NCI-H128 (cell line): ENCODE measurements around the gene KLF7.

ENCODE experiments used
- DNase-seq: peaks from one replicate; lab custom pipeline; 2025; ENCODE audit not compliant: unreplicated experiment; lab: John Stamatoyannopoulos, UW

The KLF7 gene

DNA sequence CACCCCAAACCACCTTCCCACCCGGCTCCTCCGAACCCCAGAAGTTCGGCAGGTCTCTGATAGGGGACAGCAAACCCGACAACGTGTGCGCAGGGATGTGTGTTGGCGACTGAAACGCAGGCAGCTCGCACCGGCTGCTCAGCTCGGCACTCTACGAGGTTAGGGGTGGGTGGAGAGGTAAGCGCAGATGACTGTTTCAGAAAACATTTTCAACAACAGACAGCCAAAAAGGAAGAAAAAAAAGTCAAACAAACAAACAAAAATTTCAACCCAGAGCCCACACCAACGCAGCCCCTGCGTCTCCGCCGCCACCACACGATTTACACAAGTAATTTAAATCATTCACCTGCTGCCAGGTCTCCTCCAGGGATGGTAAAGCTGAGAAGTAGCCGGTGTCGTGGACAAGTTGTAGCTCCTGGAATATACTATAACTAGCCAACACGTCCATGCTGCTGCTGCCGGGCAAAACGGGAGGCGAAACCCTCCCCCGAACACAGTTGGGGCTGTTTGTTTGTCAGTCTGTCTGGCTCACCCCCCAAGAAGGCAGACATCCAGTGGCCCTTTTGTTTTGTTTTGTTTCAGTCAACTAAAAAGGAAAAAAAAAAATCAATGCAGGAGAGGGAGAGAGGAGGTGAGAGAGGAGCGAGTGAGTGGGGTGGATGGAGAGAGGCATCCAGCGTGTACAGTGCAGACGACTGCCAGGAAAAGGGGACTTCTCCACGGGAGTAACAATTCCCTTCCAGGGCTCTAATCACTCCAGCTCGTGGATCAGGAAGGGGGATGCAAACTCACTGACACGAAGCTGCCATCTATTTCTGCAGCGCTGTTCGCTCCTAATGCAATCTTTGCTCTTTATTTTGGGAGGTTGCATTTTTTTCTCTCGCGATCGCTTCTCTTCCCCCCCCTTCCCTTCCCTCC is at the start of gene KLF7:
Gene KLF7 (minus strand): TSS at position 828 of the 918 bp plus-strand sequence. CDS start 380 bp downstream, at position 448.
- DNase-seq: no peak

DNA sequence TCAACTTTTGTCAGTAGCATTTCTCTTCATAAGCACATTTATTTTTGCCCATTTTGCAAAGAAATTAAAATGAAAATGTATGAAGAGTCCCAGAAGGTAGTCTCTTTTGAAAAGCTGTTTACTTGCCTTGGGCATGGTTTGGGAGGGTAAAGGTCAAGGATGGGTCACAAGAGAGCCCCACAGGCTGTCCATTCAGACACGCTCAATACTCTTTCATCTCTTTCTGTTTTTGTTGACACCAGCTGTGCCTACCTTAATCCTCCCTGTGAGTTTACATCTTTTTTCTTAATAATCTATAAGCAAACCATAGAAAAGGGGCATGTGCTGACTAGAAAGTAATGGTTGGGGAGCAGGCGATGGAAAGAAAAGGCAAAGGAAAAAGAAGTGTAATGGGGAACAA is 49.6 kb upstream of the KLF7 start:
- no peak for DNase-seq

DNA sequence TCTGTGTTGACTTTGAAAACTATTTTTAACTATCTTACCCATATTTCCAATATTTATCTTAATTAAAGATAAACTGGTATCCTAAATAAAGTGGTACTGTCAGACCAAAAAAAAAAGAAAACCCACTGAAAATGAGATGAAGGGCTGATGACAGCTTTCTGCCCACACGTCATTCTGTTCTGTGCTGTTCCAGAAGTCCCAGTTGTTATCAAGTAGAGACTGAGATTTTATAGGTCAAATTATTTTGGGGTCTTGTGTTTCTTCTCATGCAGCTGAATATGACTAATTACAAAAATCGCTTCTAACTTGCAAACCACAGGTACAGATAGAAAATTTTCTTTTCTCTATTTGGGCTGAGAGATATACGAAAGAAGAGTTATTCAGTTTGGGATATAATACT is 48.7 kb upstream of the KLF7 start:
- DNase-seq: no peak

DNA sequence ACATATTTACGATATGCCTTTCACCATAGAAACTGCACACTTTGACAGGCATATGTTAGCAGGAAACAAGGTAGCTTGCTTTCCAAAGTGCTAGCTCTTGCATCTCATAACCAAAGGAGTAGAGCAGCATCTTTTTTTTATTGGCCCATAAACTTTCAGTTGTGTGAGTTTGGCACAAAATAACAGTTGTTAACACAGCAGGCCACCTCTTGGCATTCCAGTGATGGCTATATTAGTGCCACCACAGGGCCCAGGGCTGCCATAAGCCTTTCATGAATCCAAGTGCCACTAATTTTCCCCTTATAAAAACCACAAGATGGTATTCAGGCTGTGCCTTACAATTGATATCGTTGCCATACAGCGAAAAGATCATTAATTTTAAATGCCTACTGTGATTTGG is 40.3 kb upstream of the KLF7 start:
- no peak for DNase-seq

DNA sequence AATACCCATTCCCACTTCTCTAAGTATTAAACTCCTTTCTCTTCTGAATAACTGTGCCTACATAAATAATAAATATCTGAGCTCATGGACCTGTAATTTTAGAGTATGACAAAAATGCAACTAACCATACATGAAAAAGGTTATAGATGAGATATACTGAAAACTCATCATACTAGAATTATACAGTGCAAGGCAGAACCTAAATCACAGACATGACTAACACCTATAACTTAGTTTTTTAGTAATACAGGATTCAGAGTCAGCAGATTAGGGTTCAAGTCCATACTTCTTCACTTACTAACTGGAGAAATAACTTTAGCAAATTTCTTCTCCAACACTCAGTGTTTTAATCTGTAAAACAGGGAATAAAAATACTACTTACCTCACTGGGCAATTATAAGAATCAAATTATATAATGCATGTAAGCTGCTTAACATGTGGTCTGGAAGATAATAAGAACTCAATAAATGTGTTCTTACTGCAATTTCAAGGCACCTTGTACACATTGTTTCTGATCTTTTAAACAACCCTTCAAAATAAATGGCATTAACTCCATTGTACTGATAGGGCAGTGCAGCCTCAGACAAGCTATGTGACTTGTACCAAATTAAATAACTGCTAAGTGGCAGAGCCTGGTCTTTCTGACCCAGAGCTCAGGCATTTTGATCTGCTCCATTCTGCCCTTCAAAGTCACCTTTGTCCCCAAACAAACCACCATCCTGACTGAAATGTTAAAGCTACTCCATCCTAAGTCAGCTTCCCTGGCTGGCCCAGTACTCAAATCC is 39.6 kb upstream of the KLF7 start:
- DNase-seq: no peak

DNA sequence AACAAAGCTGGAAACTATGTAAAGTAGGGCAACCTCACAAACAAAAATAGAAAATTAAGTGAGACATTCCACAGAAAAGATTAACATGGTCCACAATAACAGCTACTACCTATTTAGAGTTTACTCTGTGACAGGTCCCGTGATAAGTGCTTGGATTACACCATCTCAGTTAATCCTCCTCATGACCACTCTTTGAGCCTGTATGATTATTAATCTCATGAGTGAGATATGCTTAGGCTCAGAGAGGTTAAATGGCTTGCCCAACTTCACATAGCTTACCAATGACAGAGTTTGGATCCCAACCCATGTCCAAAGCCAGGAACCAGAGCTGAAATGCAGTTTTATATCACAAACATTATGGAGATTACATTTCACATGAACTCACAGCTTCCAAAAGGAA is 37.3 kb upstream of the KLF7 start:
- no peak for DNase-seq

DNA sequence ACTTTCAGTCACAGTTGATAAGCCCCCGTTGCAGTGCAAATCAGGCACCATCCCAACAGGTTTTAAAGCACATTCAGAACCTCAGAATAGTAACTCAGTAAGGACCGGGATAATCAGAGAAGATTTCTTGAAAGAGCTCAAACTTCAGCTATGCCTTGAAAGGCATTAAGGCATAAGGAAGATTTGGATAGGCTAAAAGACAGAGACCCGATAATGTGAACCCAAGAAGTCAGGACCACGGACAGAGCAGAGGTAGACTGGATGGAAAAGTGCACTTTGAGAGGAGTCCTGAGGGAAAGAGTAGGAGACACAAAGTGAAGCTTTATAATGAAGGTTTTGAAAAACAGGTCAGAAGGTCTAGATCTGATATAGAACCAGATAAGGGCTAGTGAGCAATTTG is 36.9 kb upstream of the KLF7 start:
- no peak for DNase-seq

DNA sequence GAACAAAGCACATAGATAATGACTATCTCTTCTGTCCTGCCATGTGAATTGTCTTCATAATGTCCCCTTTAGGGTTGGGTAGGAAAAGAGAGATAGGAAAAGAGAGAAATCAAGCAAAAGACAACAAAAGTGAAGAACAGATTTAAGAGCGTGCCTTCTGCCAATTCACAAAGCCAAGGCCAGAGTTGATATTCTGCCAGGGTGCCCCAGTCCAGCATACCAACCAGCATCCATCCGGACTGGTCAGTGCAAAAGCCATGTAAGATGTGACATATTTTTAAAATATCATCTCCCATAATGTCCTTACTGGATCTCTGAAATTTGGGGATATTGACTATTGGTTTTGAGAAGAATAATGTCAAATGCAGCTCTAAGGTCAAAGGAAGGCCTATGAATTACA is 35.7 kb upstream of the KLF7 start:
- DNase-seq: no peak

DNA sequence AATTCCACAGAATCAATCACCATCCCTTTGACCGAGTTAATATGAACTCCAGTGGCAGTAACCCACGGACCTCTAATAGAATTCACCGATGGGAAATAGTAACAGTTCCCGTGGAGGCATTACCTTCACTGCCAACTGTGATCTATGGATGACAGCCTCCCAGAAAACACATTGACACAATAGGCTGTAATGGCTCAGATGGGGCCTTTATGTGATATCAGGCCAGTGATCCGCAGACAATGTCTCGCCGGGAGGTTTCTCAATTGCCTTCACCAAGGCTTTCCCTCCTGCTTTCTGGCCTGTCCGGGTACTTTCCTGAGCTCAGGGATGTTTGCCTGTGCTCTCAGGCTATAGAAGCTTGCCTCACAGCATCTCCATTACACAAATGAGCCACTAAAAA is 34.4 kb upstream of the KLF7 start:
- DNase-seq: no peak

DNA sequence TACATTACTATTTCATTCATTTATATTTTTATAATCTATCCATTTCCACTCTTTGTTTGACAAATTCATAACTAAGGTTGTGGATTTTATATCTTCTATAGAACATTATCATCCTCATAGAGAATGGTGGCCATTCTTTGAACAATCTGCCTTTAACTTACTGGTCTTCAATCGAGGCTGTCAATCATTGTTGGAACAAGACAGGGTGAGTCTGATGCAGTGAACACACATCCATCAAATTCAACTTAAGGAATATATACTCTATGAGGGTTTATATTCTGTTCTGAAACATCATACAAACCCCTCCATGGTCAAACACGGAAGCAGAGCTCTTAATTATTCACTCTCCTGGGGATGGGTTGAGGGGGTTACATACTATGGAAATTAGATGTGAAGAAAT is 28.3 kb upstream of the KLF7 start:
- no peak for DNase-seq

DNA sequence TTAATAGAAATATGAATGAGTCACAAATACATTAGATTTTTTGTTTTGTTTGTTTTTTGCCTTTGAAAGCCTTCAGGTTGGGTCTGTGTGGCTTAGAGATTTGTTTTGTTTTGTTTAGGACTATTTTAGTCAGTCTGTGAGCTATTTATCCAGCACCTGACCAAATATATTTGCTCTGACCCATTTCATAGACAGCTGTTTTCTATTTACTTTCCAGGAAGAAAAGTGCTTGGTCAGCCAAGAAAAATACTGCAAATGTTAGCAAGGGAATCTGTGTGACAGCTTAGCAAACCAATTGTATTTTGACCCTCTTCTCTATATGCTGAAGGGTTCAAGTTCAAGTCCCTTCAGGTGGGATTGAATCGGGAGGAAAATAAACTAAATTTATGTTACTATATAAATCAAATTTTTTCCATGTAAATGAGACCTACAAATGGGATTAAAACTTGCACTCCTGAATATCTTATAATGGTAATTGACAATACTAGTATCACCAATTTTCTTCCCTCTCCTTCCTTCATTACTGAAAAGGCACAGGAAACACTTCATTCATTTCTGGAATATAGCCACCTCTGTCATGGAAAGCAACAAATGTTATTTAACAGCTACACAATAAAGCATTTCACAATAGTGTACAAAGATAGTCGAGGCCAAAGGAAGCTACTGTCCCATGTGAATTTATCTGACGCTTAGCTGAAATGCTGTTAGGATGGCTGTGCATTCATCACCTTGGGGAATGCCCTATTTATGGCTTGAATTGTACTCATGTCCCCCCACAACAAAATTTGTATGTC is 23.1 kb upstream of the KLF7 start:
- DNase-seq: no peak

DNA sequence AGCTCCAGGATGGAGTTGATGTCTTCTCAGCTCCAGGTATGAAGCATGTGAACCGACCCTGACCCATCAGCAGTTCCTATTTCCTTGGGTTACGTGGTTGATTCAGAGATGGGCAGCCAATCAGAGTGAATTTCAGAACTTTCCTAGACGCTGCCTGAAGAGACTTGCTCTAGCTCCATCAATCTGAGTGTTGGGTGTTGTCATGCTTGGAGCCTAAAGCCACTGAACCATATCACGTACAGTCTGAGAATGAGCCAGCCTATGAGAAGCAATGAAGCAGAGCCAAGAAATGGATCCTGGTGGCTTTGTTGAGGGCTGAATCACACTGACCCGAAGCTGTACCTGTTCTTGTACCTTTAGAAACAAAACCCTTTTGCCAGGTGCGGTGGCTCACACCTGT is 19.6 kb upstream of the KLF7 start:
- DNase-seq: no peak

DNA sequence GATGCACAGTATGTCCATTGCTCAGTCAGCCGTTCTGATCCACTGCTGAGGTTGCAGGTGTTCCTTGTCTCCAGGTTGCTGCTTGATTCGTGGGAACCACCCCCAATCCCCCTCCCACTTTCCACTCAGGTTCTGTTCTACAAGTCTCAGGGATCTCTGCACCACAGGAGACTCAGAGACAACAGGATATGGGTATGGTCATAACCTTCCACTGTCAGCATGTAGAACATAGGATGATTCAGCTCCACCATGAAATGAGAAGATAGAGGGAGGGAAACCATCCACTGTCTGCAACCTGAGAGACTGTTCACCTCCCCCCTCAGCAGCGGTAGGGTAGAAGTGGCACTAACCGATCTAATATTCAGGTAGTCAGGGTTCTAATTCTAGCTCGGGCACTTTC is 19.0 kb upstream of the KLF7 start:
- DNase-seq: no peak

DNA sequence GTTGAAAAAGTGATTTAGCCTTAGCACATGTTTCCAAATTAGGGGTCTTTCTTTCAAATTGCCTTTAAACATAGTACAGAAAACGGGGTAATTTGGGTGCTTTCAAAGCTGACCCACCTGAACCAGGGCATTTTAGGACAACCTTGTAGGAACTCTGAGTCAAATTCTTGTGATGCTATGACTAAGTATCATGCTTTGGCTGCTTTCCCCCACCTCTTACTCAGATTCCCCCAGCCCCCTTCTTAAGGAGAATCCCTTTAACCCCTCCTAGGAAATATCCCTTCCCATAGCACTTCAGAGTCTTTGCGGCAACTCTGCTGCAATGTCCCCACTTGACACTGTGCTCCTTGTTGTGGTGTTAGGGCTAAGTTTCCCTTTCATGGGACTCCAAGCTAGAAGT is 18.6 kb upstream of the KLF7 start:
- DNase-seq: no peak

DNA sequence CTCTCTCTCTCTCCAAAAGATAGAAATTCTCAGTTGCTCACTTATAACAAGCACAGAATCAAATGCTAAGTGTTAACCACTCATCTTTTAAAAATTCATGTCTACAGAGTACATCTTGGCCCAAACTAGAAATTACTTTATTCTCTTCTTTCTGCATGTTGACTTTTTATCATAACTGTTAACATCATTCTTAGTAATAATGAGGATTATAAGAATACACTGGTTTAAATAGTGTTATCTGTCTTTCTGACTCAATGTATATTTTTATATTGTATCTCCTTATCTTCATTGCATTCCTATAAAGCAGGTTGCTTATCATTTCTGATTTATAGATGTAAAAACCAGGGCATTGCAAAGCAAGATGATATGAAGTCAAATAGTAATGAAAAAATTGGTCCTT is 17.8 kb upstream of the KLF7 start:
- DNase-seq: no peak

DNA sequence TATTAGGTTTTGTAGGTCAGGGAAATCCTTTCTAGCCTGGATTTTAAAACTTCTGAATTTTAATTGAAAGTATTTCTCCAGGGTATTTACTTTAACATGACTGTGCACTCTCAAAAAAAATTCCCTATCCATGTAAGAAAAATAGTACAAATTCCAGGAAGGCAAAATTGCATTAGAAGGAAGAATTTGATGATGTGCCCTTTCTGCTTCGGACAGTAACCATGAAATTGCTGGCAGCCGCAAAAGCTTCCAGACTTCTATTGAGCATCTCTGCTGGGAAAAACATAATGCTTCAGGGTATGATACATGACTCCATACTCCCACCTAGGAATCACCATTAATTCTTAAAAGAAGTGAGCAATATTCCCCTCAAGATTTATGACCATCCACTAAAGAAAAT is 17.2 kb upstream of the KLF7 start:
- no peak for DNase-seq

DNA sequence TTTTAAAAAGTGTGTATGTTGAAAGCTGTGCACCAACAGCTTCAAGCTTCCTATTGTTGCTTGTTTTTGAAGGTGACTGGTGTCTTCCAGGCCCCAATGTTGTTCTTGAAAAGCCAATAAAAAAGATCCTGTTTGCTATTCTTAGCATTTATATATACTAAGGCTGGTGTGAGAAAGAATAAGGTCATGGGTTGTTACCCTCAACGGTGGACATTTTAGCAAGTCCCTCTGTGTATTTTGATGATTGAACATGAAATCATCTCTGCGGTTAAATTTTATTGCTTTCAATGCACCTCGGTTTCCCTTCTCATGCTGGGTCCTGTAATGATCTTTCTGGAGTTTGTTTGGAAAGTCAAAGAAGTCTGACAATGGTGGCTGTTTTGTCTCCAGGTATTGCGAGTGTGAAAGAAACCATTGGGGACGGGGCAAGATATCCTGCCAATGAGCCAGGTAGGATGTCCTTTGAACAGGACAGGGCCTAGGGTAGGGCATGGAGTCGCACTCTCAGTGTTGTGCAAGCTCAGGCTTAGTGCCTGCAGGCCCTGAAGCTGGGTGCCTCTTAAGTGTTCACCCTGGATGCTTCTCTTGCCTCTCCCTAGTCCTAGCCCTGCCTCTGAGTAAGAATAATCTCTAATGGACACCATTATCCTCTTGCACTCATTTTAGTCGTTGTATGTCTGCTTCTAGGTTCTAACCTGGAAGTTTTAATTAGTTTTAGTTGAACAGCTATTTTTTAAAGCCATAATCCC is 16.0 kb upstream of the KLF7 start:
- no peak for DNase-seq

DNA sequence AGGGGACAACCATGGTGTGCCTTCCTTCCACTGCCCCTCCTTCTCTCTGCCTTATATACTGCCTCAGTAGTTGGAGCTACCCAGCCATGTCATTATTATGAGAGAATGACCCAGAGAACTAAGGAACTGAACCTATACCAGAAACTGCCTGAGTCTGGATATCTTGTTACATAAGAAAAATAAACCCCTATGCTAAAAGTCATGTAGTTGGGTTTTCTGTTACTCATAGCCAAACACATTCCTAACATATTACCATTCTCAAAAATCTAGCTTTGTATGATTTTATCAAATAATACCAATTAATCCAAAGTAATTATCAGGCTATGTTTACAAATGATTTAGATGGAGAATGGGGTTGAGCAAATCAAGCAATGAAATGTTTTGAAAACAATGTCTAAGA is 15.0 kb upstream of the KLF7 start:
- no peak for DNase-seq

DNA sequence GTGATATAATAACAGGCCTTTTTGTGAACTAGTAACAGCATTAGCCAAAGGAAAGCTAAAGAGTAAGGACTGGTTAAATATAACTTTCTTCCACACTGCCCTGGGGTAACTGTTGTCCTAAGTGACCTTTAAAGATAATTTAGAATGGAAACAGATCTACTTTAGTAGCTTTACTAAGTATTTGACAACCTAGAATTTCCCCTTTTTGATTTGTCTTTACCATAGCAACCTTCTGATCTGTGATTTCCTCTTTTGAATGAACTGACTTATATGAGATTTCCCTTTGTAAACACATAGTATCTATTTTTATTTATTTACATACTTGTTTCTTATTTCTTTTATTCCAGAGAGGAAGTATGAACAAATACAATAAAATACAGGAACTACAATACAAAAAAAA is 10.5 kb upstream of the KLF7 start:
- no peak for DNase-seq

DNA sequence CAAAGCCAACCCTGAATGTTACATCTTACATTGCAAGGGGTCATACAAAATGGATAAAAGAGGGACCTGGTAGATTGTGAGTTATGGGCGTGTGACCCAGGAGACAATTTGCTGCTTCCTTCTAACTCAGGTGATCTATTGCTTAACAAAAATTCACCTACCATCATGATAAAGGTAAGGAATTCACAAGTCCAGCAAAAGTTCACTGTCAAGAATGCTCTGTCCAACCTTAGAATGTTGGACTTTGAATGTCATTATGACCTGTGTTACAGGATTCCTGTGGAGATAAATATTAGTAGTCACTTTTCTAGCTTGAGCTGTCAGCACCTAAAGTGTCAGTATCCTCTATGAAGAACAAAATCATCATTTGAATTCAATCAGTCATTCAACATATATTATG is 7.9 kb upstream of the KLF7 start:
- DNase-seq: no peak
